GM19438 (cell line): ENCODE measurements around the gene TLL1.

Experiments used
- ATAC-seq: cut with Tn5 transposase; IDR thresholded peaks from one replicate; pipeline ENCODE4 v1.9.1; 2021; ENCODE audit warnings: low read depth; ENCODE audit not compliant: unreplicated experiment

Gene TLL1

GRCh38 chr4:166042510-166043055 is 169.5 kb downstream of the TLL1 start:
- no peak for ATAC-seq

- no peak for ATAC-seq
These were observed 170.8 kb downstream of the TLL1 start for GRCh38 chr4:166043801-166044200.

- no peak for ATAC-seq
These were observed 171.8 kb downstream of the TLL1 start for GRCh38 chr4:166044871-166045270.

GRCh38 chr4:166045457-166045856 is 172.4 kb downstream of the TLL1 start:
- ATAC-seq = no peak

GRCh38 chr4:166049036-166049435 is 176.0 kb downstream of the TLL1 start:
- no peak for ATAC-seq

- no peak for ATAC-seq
These were observed 191.7 kb downstream of the TLL1 start for GRCh38 chr4:166064721-166065120.

GRCh38 chr4:166065324-166065723 is 192.3 kb downstream of the TLL1 start:
- ATAC-seq = no peak

- no peak for ATAC-seq
These were observed 193.9 kb downstream of the TLL1 start for GRCh38 chr4:166066936-166067335.

GRCh38 chr4:166067915-166068314 is 194.9 kb downstream of the TLL1 start:
- no peak for ATAC-seq

GRCh38 chr4:166073783-166074182 is 200.7 kb downstream of the TLL1 start:
- no peak for ATAC-seq

- ATAC-seq = no peak
These were observed 202.6 kb downstream of the TLL1 start for GRCh38 chr4:166075599-166075998.

GRCh38 chr4:166077782-166078181 is 204.7 kb downstream of the TLL1 start:
- no peak for ATAC-seq

- no peak for ATAC-seq
These were observed 205.3 kb downstream of the TLL1 start for GRCh38 chr4:166078383-166078782.

GRCh38 chr4:166078955-166079354 is 205.9 kb downstream of the TLL1 start:
- no peak for ATAC-seq

GRCh38 chr4:166087569-166087968 is 214.5 kb downstream of the TLL1 start:
- no peak for ATAC-seq

GRCh38 chr4:166088576-166088975 is 215.5 kb downstream of the TLL1 start:
- ATAC-seq = no peak

- ATAC-seq = no peak
These were observed 218.1 kb downstream of the TLL1 start for GRCh38 chr4:166091146-166091545.

GRCh38 chr4:166091912-166092510 is 219.0 kb downstream of the TLL1 start:
- ATAC-seq = peak; percentile 83

- no peak for ATAC-seq
These were observed 219.8 kb downstream of the TLL1 start for GRCh38 chr4:166092797-166093290.

- no peak for ATAC-seq
These were observed 231.6 kb downstream of the TLL1 start for GRCh38 chr4:166104623-166105022.

GRCh38 chr4:166121897-166122296 is 248.9 kb downstream of the TLL1 start:
- no peak for ATAC-seq

- ATAC-seq = no peak
These were observed 250.5 kb downstream of the TLL1 start for GRCh38 chr4:166123546-166123945.

GRCh38 chr4:166128403-166128802 is 255.4 kb downstream of the TLL1 start:
- no peak for ATAC-seq
